Mesothelial cell of epicardium (in vitro differentiated cells): ENCODE data around the gene GRM7. TPM values are rescaled to one million over a fixed set of nuclear protein-coding genes. Genes with fewer than 3 reads are reported as not detected.

ENCODE experiments used
- DNase-seq, 2 experiments: peaks; one replicate each; pipeline ENCODE4 v3.0.0; 2021; ENCODE audit warnings: low spot score in 2 of 2; ENCODE audit not compliant: unreplicated experiment in 2 of 2
- H3K27ac Mint-ChIP-seq: 2 replicates; pipeline ENCODE4 v1.8.0; 2021; ENCODE audit warnings: mixed read lengths
- H3K27me3 Mint-ChIP-seq: 2 replicates; pipeline ENCODE4 v1.8.0; 2021; ENCODE audit warnings: low read depth, mixed read lengths
- H3K36me3 Mint-ChIP-seq: 2 replicates; pipeline ENCODE4 v1.8.0; 2021; ENCODE audit warnings: mixed read lengths
- H3K4me1 Mint-ChIP-seq: 2 replicates; pipeline ENCODE4 v1.8.0; 2021; ENCODE audit warnings: mixed read lengths
- H3K4me3 Mint-ChIP-seq: 2 replicates; pipeline ENCODE4 v1.8.0; 2021; ENCODE audit warnings: mild to moderate bottlenecking, moderate library complexity, mixed read lengths
- H3K9me3 Mint-ChIP-seq: 2 replicates; pipeline ENCODE4 v1.8.0; 2021; ENCODE audit warnings: mixed read lengths
- total RNA-seq: library from RNA; stranded (reverse); gene quantifications from 3 replicates; pipeline ENCODE4 v1.2.1, GENCODE V29; 2021
- TF ChIP-seq, protein P1 (sequence below): fragments of 200-600 bp; sonication (generic); IDR thresholded peaks from one replicate; pipeline ENCODE4 v1.5.0; 2021; ENCODE audit warnings: antibody characterized with exemption; ENCODE audit not compliant: unreplicated experiment

GRM7 gene
- total RNA-seq, 1 donor from 2014 or later, result 0.69 TPM

- no peaks in the 10 kb centered on the region for H3K9me3 Mint-ChIP-seq
- TF ChIP-seq, protein P1, sequence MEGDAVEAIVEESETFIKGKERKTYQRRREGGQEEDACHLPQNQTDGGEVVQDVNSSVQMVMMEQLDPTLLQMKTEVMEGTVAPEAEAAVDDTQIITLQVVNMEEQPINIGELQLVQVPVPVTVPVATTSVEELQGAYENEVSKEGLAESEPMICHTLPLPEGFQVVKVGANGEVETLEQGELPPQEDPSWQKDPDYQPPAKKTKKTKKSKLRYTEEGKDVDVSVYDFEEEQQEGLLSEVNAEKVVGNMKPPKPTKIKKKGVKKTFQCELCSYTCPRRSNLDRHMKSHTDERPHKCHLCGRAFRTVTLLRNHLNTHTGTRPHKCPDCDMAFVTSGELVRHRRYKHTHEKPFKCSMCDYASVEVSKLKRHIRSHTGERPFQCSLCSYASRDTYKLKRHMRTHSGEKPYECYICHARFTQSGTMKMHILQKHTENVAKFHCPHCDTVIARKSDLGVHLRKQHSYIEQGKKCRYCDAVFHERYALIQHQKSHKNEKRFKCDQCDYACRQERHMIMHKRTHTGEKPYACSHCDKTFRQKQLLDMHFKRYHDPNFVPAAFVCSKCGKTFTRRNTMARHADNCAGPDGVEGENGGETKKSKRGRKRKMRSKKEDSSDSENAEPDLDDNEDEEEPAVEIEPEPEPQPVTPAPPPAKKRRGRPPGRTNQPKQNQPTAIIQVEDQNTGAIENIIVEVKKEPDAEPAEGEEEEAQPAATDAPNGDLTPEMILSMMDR, result no peak
- no peaks in the 10 kb centered on the region for H3K4me1 Mint-ChIP-seq
- no peak for DNase-seq
- no peaks in the 10 kb centered on the region for H3K27me3 Mint-ChIP-seq
- no peak overlapping the region for H3K27ac Mint-ChIP-seq
- no peak overlapping the region for H3K4me3 Mint-ChIP-seq
- H3K36me3 Mint-ChIP-seq, result no peaks in the 10 kb centered on the region
Measured at GRCh38 chr3:7779331-7779730, 918.4 kb downstream of the GRM7 start.

DNA sequence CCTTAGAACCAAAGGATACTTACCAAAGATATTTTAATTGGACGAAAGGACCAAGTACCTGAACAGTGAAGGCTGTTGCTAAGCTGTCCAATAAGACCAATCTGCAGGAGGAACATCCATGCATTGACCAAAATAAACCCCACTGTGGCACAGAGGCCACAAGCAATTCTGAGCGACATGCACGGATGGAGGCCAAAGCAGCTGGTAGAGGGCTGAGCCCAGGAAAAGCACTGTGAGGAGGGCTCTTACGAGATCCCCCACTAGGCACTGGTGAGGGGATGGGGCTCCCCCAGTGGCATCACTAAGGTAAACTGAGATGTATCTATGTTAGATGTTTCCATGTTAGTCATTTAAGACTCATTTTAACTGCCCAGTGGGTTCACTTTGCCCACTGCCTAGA is 920.5 kb downstream of the GRM7 start:
- H3K4me3 Mint-ChIP-seq, result no peak overlapping the region
- H3K27me3 Mint-ChIP-seq, result no peaks in the 10 kb centered on the region
- TF ChIP-seq, protein P1, result no peak

DNA sequence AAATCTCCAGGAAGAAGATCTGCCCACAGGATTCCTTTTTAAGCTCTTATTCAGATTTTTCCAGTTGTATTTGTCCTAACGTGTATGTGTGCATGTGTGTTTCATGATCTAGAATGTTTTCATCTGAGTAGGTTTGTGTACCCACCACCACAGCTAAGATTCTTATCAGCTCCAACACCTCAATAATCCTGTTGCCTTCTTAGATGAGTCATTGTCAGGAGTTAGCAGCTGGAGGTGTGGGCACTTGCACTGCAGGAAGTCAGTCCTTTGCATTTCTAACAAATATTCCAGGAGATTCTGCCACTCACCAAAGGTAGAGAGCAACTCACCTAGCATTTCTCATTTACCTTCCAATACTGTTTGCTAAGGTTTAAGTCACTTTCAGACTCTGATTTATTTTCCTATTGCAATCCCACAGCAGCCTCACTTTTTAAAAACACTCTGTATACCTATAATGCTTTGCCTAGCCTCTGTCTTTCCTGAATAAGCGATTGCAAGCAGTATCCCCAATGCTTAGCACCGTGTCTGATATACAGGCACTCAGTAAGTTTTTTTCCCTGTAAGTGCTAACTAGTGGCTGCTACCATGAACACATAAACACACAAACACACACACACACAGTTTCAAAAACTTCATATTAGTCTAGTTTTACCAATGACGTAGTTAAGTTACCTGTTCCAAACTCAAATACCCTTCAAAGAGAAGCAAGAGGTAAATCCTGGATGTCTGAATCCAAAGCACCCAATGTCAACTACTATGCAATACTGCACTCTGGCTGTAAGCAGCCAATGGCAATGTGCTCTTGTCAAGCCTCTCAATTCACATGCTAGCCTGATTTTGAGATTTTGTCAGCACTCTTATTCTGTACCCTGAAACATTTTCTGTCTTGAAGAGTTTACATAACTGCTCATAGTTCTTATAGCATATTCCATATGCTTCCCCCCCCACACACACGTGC is 927.2 kb downstream of the GRM7 start:
- TF ChIP-seq, protein P1, result no peak
- peaks cover 5% of the 10 kb centered on the region for H3K9me3 Mint-ChIP-seq
- no peak overlapping the region for H3K27ac Mint-ChIP-seq
- no peaks in the 10 kb centered on the region for H3K27me3 Mint-ChIP-seq
- no peaks in the 10 kb centered on the region for H3K36me3 Mint-ChIP-seq
- no peak for DNase-seq
- H3K4me1 Mint-ChIP-seq, result no peaks in the 10 kb centered on the region
- no peak overlapping the region for H3K4me3 Mint-ChIP-seq

More for the DNA sequence above, 920.5 kb downstream of the GRM7 start:
- no peak for DNase-seq
- Mint-ChIP-seq H3K9me3 (no peaks in the 10 kb centered on the region), H3K4me1 (no peaks in the 10 kb centered on the region), H3K27ac (no peak overlapping the region), H3K36me3 (no peaks in the 10 kb centered on the region)

GRCh38 chr3:7788881-7789280 is 928.0 kb downstream of the GRM7 start:
- TF ChIP-seq, protein P1, result no peak
- DNase-seq, result no peak
- Mint-ChIP-seq H3K27ac (no peak overlapping the region), H3K4me3 (no peak overlapping the region), H3K27me3 (no peaks in the 10 kb centered on the region), H3K36me3 (no peaks in the 10 kb centered on the region), H3K4me1 (no peaks in the 10 kb centered on the region), H3K9me3 (peaks cover 5% of the 10 kb centered on the region)

DNA sequence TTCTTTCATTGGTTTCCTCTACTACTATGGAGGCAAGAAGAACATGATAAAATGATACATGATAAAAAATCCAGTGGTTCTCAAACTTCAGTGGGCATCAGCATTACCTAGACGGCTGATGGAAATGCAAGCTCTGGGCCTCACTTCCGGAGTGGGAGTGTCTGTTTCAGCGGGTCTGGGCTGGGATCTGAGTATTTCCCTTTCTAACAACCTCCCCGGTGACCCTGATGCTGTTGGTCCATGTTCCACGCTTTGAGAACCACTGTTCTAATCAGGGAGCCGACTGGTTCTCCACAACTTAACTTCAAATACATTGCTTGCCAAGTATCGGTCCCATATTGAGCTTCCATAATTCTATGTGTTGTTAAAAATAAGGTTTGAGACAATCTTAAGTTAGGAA is 928.4 kb downstream of the GRM7 start:
- no peak for DNase-seq
- H3K36me3 Mint-ChIP-seq, result no peaks in the 10 kb centered on the region
- H3K4me1 Mint-ChIP-seq, result no peaks in the 10 kb centered on the region
- TF ChIP-seq, protein P1, result no peak
- no peak overlapping the region for H3K27ac Mint-ChIP-seq
- no peaks in the 10 kb centered on the region for H3K27me3 Mint-ChIP-seq
- no peak overlapping the region for H3K4me3 Mint-ChIP-seq
- peaks cover 5% of the 10 kb centered on the region for H3K9me3 Mint-ChIP-seq
